Inferior parietal cortex (tissue), 1 donor: ENCODE measurements around the gene RALB.

Experiments used
- DNase-seq: peaks from one replicate; pipeline ENCODE4 v3.0.0-alpha.2; 2016; ENCODE audit errors: extremely low spot score

RALB gene

GRCh38 chr2:120338015-120338414 lies 85.4 kb downstream of the RALB start:
- no peak for DNase-seq

GRCh38 chr2:120341977-120342376 lies 89.3 kb downstream of the RALB start:
- no peak for DNase-seq

GRCh38 chr2:120342446-120342845 lies 89.8 kb downstream of the RALB start:
- no peak for DNase-seq

GRCh38 chr2:120343100-120343432 lies 90.4 kb downstream of the RALB start:
- DNase-seq = no peak

- peak; percentile 66 for DNase-seq
Observed at GRCh38 chr2:120343433-120344105, 90.9 kb downstream of the RALB start.
